Stimulated activated CD4-positive, alpha-beta T cell treated with anti-CD3 and anti-CD28 coated beads, Interleukin-12 subunit alpha, Interleukin-12 subunit beta, amount 100 ng/mL, for 24 hours (primary cell): ENCODE data around the gene LNPK.
"Not testable (repeated sequence)": the region's sequence is repeated elsewhere in the genome, so short reads cannot be mapped to it uniquely, and the experiment has no call there.

Experiments
- DNase-seq, 2 experiments: peaks; one replicate each; pipeline ENCODE4 v3.0.0-alpha.2; 2020; ENCODE audit warnings: low read depth in 2 of 2

Gene LNPK

GRCh38 chr2:176001916-176002687 is at the start of gene LNPK:
Gene LNPK (minus strand): TSS chr2:176002267. CDS start chr2:175995584, 6,683 bp downstream.
- DNase-seq, result peak; percentile 88 to 89

DNA sequence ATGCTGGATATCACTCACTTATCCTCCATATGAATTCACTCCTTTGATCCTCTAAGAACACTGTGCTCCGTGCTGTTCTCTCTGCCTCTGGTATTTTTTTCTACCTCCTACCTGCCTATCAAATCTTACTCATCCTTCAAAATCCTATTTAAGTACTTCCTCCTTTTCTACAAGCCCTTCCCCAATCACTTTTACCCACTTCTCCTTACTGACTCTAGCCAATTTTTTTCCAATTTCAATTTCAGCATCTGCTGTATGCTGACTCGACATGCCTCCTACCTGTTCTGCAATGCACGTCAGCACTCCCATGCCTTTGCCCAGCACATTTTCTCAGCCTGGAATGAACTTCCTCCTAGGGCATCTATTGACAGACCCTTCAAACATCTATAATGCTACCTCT is 37.3 kb upstream of the LNPK start:
- no peak for DNase-seq

DNA sequence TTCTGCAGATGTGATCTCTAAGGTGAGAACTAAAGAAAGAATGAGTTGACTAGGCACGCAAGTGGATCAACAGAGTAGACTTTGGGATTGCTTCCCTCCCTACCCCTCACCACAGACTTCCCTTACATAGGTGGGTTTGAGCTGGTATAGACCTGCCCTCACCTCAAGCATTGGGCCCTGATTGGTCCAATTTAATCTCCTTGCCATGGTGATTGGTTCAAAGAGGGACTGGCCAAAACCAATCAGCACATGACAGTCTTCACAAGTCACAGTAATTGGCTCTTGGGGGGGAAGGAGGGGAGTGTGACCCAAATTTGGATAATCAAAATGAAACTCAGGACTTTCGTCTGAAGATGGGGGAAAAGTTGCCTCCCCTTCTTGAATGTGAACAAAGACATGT is 36.6 kb upstream of the LNPK start:
- no peak for DNase-seq

GRCh38 chr2:176035013-176035691 is 33.1 kb upstream of the LNPK start:
- DNase-seq, result no peak

- no peak for DNase-seq
Observed at GRCh38 chr2:176027806-176028205, 25.7 kb upstream of the LNPK start.

- no peak for DNase-seq
Observed at GRCh38 chr2:176025932-176026331, 23.9 kb upstream of the LNPK start.

- DNase-seq, result no peak
Observed at GRCh38 chr2:176024083-176024482, 22.0 kb upstream of the LNPK start.

DNA sequence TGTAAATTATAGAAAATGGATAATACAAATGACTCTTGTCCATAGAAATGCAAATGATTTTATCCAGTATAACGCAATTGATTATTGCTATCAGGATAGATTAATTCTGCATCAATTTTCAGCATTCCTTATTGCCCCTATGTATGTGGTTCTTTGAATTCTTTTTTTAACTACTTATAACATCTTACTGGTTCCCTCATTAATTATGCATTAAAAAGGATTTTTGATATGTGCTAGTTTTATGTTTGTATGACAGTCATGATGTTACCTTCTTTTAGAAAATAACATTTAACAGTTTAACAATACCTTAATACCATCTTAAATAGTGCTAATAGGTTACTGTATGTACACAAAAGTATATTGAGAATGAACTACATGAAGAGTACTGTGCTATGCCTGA is 20.0 kb upstream of the LNPK start:
- DNase-seq, result no peak

DNA sequence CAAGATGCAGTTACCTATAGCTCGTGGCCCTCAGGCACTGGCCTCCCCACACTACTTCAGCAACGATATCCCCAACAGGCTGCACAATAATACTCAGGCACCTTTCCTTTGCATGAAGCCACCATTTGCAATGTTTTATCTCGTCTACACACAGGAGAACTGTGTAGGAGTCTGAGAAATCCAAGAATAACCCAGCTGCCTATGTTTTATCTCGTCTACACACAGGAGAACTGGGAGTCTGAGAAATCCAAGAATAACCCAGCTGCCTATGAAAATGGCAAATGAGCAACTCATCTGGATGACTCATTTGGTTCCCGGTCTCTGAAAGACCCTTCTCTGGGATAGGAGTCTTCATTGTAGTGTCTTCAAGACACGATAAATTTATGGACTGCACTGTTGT is 18.3 kb upstream of the LNPK start:
- DNase-seq, result no peak

GRCh38 chr2:176018708-176019107 is 16.6 kb upstream of the LNPK start:
- DNase-seq, result no peak

GRCh38 chr2:176009445-176009844 is 7.4 kb upstream of the LNPK start:
- DNase-seq, result no peak

GRCh38 chr2:176004934-176005333 is 2.9 kb upstream of the LNPK start:
- no peak for DNase-seq

- no peak for DNase-seq
Observed at GRCh38 chr2:176003958-176004357, 1.9 kb upstream of the LNPK start.

DNA sequence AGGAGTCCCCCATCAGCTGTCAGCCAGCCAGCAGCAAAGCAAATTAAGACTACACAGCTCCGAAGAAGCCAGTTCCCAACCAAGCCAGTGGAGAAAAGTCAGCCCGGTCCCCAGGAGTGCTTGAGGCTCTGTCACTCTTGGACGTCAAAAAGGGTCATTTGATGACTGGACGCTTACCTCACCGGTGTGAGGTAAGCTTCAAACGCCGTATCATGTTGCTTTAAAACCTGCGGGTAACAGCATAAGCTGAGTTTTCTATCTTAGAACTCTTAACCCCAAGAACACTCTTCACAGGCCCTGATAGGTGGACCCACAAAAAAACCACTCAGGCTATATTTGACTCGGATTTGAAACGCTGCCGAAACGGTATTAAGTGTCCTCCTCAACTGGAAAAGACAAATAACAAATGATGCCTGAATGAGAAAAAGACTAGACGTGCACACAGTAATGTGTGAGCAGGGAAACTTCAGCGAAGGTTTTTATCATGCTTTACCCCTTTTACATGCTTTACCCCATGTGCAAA is 682 bp upstream of the LNPK start:
- no peak for DNase-seq

DNA sequence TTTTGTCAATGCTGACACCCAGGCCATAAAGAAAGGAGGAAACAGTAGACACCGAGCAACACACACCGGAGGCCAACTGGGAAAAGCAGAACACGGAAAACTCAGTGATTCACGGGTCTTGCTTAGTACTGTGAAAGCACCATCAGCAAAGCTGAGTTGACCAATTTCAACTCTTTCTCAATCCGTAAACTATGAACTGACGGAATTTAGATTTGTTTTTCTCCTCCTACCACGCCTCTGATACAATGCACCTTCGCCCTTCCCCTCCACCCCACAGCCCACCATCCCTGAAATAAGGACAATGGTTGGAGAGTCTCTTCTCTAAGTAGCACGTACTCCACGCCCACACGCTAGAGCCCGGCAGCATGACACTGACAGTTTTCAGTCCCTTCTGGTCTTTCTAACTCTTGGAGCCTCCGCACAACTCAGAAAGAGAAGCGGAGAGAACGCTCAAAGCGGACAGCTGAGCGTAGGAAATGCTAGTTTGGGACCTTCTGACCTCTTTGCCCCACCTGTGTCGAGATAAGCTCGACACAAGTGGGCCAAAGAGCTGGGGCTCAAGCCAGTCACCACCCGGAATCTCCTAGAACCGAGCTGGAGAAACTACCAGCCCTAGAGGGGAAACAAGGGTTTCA is 669 bp downstream of the LNPK start:
- DNase-seq, result peak; percentile 29 to 47

DNA sequence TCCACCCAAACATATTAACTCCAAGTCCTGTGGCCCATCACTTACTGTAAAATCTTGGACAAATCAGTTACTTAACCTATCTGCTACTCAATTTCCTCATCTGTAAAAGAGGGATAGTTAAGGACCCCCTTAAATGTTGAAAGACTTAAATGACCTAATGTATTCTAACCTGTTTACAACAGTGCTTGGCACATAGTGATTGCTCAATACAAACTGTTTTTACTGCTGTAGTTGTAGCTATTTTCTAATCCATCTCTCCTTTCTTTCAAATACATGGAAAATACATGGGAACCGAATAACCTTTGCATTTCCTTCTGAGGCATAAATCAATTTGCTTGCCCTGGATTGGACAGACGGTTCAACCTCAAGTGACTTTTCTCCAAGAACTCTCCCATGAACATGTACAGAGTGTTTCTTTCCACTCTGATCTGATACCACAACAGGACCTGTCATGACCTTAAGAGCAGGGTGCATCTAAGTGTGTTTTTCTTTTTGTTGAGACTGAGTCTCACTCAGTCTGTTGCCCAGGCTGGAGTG is 2.7 kb downstream of the LNPK start:
- DNase-seq, result no peak

DNA sequence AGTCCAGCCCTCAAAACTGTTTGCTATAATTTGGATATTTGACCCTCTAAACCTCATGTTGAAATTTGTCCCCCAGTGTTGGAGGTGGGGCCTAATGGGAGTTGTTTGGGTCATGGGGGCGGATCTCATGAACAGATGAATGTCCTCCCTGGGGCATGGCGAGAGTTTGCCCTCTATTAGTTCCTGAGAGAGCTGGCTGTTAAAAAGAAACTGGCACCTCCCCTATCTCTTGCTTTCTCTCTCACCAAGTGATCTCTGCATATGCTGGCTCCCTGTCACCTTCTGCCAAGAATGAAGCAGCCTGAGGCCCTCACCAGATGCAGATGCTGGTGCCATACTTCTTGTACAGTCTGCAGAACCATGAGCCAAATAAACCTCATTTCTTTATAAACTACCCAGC is 12.0 kb downstream of the LNPK start:
- no peak for DNase-seq

DNA sequence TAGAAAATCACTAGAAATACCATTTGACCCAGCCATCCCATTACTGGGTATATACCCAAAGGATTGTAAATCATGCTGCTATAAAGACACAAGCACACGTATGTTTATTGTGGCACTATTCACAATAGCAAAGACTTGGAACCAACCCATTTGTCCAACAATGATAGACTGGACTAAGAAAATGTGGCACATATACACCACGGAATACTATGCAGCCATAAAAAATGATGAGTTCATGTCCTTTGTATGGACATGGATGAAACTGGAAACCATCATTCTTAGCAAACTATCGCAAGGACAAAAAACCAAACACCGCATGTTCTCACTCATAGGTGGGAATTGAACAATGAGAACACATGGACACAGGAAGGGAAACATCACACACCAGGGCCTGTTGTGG is 14.9 kb downstream of the LNPK start:
- DNase-seq, result not testable (repeated sequence)

DNA sequence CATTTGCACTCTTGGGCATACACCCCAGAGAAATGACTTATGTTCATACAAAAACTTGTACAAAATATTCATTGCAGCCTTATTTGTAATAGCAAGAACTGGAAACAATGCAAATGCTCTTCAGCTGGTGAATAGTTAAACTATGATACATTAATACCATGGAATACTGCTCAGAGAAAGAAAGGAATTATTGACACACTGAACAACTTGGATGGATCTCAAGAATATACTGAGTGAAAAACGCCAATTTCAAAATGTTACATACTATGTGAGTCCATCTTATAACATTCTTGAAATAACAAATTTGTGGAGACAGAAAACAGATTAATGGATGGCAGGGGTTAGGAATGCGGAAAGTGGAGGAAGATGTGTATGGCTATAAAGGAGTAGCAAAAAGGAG is 17.2 kb downstream of the LNPK start:
- no peak for DNase-seq

GRCh38 chr2:175981551-175981950 is 20.5 kb downstream of the LNPK start:
- no peak for DNase-seq

GRCh38 chr2:175976391-175977157 is 25.5 kb downstream of the LNPK start:
- DNase-seq, result no peak

DNA sequence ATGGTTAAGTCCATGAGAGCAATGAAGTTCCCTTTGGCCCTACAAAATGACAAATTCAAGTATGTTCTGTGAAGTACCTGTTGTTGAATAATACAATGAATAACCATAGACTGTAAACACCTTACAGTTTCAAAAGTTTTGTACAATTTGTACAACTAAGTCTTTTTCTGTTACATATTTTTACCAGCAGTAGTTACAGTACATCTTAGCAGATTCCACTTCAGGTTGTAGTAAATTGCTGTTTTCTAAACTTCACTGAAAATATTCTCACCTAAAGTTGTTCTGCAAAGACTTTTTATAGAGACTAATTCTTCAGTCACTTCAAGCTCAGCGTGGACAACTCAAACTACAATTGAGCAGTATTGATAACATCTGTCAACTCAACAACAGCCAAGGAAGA is 28.7 kb downstream of the LNPK start:
- no peak for DNase-seq
